ENCODE results near the gene VCAN.

VCAN gene

DNA sequence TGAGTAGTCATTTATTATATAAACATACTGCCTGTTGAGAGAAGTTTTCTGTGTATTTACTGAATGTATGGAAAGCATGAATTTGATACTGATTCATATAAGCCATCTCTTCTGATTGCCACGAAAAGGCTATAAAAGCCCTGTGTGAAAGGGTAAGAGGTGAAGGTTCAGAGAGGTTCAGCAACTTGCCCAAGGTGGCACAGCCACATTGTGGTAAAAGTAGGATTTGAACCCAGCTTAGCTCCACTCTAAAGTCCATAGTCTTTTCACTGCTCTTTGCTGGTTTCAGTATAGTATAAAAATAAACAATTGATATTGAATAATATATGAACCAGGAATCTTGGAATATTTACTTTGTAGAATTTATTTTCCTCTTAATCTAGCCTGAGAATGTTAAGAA lies 71.3 kb downstream of the VCAN start:
- H3K4me3 ChIP-seq (ENCODE audit: severe bottlenecking), result no peak overlapping the region
- TF ChIP-seq, protein P1, sequence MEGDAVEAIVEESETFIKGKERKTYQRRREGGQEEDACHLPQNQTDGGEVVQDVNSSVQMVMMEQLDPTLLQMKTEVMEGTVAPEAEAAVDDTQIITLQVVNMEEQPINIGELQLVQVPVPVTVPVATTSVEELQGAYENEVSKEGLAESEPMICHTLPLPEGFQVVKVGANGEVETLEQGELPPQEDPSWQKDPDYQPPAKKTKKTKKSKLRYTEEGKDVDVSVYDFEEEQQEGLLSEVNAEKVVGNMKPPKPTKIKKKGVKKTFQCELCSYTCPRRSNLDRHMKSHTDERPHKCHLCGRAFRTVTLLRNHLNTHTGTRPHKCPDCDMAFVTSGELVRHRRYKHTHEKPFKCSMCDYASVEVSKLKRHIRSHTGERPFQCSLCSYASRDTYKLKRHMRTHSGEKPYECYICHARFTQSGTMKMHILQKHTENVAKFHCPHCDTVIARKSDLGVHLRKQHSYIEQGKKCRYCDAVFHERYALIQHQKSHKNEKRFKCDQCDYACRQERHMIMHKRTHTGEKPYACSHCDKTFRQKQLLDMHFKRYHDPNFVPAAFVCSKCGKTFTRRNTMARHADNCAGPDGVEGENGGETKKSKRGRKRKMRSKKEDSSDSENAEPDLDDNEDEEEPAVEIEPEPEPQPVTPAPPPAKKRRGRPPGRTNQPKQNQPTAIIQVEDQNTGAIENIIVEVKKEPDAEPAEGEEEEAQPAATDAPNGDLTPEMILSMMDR (IDR thresholded peaks at IDR 0.05; ENCODE audit: poor library complexity, severe bottlenecking), result no peak
- no peak overlapping the region for H3K27ac ChIP-seq (ENCODE audit: poor library complexity, severe bottlenecking)
- H3K9me3 ChIP-seq (ENCODE audit: severe bottlenecking), result no peaks in the 10 kb centered on the region
- peaks cover 5% of the 10 kb centered on the region for H3K27me3 ChIP-seq (ENCODE audit: insufficient read depth, poor library complexity, severe bottlenecking)
- H3K36me3 ChIP-seq (ENCODE audit: low read depth), result no peaks in the 10 kb centered on the region
- ATAC-seq (ENCODE audit: low read depth), result no peak
- H3K4me1 ChIP-seq (ENCODE audit: insufficient read depth, poor library complexity, severe bottlenecking), result no peaks in the 10 kb centered on the region
- no peak for DNase-seq (ENCODE audit: low spot score)

DNA sequence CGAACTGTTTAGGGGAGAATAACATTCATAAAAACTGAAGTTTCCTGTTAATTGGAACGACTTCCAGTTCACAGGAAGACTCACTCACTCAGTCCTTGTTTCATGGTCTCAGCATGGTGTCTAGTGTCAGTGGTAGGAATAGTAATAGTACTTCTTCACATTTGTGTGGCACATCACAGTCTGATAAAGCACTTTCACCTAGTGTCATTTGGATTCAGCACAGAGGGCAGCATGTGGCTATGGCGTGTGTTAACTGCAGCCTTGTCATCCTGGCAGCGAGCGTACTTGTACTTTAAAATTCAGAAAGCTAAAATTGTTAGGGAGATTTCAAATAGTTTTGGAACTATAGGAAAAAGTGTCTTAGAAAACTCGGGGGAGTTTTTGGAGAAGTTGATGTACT lies 72.4 kb downstream of the VCAN start:
- Histone ChIP-seq H3K9me3 (ENCODE audit: severe bottlenecking) (no peaks in the 10 kb centered on the region), H3K27ac (ENCODE audit: poor library complexity, severe bottlenecking) (no peak overlapping the region), H3K4me1 (ENCODE audit: insufficient read depth, poor library complexity, severe bottlenecking) (no peaks in the 10 kb centered on the region), H3K27me3 (ENCODE audit: insufficient read depth, poor library complexity, severe bottlenecking) (no peaks in the 10 kb centered on the region), H3K36me3 (ENCODE audit: low read depth) (no peaks in the 10 kb centered on the region), H3K4me3 (ENCODE audit: severe bottlenecking) (no peak overlapping the region)
- ATAC-seq (ENCODE audit: low read depth) (no peak), DNase-seq (ENCODE audit: low spot score) (no peak)
- TF ChIP-seq, protein P1 (IDR thresholded peaks at IDR 0.05; ENCODE audit: poor library complexity, severe bottlenecking), result no peak

DNA sequence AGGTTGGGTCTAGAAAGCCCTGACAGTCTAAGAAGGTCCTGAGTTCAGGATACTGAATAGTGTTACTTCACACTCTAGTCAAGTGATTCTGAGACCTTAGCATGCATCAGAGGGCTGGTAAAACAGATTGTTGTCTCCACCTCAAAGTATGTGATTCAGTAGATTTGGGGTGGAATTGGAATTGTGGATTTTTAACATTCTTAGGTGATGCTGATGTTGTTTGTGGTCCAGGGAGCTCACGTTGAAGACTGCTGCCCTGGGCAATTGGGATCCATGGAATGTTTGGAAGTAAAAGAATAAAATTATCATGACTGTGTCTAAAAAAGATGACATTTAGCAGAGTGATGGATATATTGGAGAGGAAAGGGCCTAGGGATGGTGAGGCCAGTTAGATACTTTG lies 75.6 kb downstream of the VCAN start:
- ATAC-seq (ENCODE audit: low read depth) (no peak), DNase-seq (ENCODE audit: low spot score) (no peak)
- H3K27me3 ChIP-seq (ENCODE audit: insufficient read depth, poor library complexity, severe bottlenecking), result no peaks in the 10 kb centered on the region
- H3K9me3 ChIP-seq (ENCODE audit: severe bottlenecking), result no peaks in the 10 kb centered on the region
- TF ChIP-seq, protein P1 (IDR thresholded peaks at IDR 0.05; ENCODE audit: poor library complexity, severe bottlenecking), result no peak
- no peak overlapping the region for H3K27ac ChIP-seq (ENCODE audit: poor library complexity, severe bottlenecking)
- H3K4me3 ChIP-seq (ENCODE audit: severe bottlenecking), result no peak overlapping the region
- H3K4me1 ChIP-seq (ENCODE audit: insufficient read depth, poor library complexity, severe bottlenecking), result peaks cover 6% of the 10 kb centered on the region
- no peaks in the 10 kb centered on the region for H3K36me3 ChIP-seq (ENCODE audit: low read depth)

DNA sequence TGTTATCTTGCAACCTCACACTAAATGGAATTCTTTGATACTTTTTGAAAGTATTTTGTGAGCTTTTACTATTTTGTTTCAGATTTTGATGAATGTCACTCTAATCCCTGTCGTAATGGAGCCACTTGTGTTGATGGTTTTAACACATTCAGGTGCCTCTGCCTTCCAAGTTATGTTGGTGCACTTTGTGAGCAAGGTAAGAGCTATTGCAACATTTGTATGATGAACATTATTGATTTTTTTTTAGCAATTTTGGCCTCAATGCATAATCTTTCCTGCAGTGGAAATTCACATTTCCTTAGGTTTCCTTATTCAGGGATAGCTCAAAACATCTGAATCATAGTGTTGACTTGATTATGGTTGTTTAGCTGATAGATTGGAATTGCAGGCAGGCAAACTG lies 76.3 kb downstream of the VCAN start:
- H3K9me3 ChIP-seq (ENCODE audit: severe bottlenecking), result no peaks in the 10 kb centered on the region
- no peak overlapping the region for H3K4me3 ChIP-seq (ENCODE audit: severe bottlenecking)
- TF ChIP-seq, protein P1 (IDR thresholded peaks at IDR 0.05; ENCODE audit: poor library complexity, severe bottlenecking), result no peak
- no peak overlapping the region for H3K27ac ChIP-seq (ENCODE audit: poor library complexity, severe bottlenecking)
- no peaks in the 10 kb centered on the region for H3K36me3 ChIP-seq (ENCODE audit: low read depth)
- no peaks in the 10 kb centered on the region for H3K27me3 ChIP-seq (ENCODE audit: insufficient read depth, poor library complexity, severe bottlenecking)
- H3K4me1 ChIP-seq (ENCODE audit: insufficient read depth, poor library complexity, severe bottlenecking), result peaks cover 11% of the 10 kb centered on the region
- ATAC-seq (ENCODE audit: low read depth) (no peak), DNase-seq (ENCODE audit: low spot score) (no peak)

DNA sequence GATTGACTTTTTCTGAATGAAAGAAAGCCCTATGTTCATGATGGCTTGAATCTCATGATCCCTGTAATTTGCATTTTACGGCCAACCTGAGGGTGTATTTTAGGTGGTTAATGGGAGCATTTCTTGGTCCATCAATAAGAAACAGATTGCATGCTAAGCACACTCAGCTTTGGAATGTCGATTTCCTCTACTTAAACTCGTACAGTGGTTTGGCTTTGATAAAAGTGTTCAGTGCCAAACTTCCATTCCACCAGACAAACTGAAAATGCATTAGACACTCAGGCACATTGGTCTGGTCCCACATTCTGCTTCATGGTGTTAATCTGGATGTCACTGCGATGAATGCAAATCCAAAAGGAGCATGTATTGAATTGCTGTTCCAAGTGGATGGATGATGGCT lies 77.0 kb downstream of the VCAN start:
- Histone ChIP-seq H3K27me3 (ENCODE audit: insufficient read depth, poor library complexity, severe bottlenecking) (no peaks in the 10 kb centered on the region), H3K9me3 (ENCODE audit: severe bottlenecking) (no peaks in the 10 kb centered on the region), H3K4me1 (ENCODE audit: insufficient read depth, poor library complexity, severe bottlenecking) (peaks cover 11% of the 10 kb centered on the region), H3K4me3 (ENCODE audit: severe bottlenecking) (no peak overlapping the region), H3K36me3 (ENCODE audit: low read depth) (no peaks in the 10 kb centered on the region), H3K27ac (ENCODE audit: poor library complexity, severe bottlenecking) (no peak overlapping the region)
- ATAC-seq (ENCODE audit: low read depth) (no peak), DNase-seq (ENCODE audit: low spot score) (no peak)
- TF ChIP-seq, protein P1 (IDR thresholded peaks at IDR 0.05; ENCODE audit: poor library complexity, severe bottlenecking), result no peak
